Activated T-helper 9 cell treated with anti-CD3 and anti-CD28 coated beads, Interleukin-2, amount 50 U/mL, for 16 hours (primary cell): ENCODE measurements around the gene BPIFB4.
"Not testable (repeated sequence)": the region's sequence is repeated elsewhere in the genome, so short reads cannot be mapped to it uniquely, and the experiment has no call there.

Experiments used
- DNase-seq: peaks from one replicate; pipeline ENCODE4 v3.0.0-alpha.2; 2020; ENCODE audit warnings: low read depth

The BPIFB4 gene

DNA sequence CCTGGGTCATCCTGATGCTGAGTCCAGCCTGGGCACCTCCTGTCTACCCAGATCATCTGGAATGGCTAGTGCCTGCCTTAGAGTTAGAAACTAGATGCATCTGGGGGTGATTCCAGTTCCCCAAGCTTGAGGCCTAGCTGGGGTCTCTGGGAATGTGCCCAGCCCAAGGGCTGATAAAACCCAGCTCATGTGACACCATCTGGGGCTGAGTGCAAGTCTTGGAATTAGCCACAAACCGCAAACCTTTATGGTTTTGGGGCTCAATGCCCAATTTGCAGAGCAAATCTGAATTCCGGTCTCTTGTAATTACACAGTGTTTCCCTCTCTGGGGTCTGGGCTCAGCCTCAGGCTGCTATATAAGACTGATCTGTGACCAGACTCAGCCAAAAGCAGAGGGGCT lies at the start of gene BPIFB4:
Gene BPIFB4 (plus strand): TSS at position 385 of the 400 bp plus-strand sequence. CDS start 1,884 bp downstream, outside the sequence.
- no peak for DNase-seq

DNA sequence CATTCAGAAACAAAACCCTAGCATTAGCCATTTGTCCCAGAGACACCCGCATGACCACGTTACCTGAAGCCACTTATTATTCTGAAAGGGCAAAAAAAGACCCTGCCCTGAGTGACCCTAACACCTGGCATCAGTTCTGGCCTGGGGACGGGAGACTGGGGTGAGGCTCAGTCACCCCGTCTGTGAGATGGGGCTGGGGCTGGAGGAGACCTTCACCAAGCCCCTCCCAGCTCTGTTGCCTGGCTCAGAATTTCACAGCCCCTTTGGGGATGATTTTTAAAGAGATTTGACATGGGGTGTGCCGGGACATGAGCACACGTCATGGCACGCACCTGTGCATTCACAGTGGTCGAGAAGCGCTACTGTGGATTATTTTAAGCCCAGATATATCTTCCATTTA lies 49.4 kb upstream of the BPIFB4 start:
- no peak for DNase-seq

DNA sequence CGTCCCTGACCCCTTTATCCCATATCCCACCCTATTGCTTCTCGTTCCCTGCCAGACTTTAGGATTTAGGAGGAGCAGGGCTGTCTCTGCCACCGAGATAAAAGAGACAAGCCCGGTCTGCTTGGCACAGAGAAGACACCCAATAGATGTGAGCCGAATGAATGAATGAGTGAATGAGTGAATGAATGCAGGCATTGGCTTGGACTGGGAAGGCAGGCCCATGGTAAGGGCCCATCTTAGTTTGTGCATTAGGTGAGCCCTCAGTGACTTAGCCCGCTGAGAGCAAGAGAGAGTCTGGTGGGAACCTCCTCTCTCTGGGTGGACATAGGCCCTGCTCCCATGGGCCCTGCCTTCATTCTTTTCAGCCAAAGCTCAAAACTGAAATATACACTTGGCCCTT lies 48.9 kb upstream of the BPIFB4 start:
- no peak for DNase-seq

DNA sequence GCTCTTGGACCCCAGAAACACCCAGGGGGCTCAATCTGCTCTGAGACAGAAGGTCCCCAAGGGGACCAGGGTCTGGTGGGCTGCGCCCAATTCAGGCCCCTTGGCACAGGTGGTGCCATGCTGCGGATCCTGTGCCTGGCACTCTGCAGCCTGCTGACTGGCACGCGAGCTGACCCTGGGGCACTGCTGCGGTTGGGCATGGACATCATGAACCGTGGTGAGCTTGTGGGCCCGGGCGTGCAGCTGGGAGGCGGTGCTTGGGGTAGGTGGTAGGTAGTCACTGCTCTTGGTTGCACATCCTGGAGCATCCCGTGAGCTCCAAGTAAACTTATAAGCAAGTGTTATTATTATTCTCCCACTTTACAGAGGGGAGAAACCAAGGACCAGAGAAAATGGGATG lies 47.9 kb upstream of the BPIFB4 start, which contains the start of gene BPIFB6:
Gene BPIFB6 (plus strand): TSS at position 118 of the 400 bp plus-strand sequence. CDS start 0 bp downstream, at position 118.
- DNase-seq, result no peak

DNA sequence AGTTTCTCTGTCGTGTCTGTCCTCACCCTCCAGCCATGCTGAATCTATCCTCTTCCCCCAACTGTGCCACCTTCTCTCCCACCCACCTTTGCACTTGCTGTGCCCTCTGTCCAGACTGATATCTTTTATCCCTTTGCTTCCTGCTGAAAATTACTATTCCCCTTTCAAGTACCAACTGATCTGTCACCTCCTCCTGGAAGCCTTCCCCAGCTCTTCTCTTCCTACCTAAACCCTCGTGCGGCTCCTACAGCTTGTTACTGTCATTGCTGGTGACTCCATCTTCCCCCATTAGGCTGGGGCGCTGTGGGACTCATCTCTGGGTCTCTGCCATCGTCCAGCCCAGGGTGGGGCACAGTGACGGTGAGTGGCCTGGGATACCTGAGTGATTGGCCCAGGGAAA lies 46.9 kb upstream of the BPIFB4 start:
- no peak for DNase-seq

DNA sequence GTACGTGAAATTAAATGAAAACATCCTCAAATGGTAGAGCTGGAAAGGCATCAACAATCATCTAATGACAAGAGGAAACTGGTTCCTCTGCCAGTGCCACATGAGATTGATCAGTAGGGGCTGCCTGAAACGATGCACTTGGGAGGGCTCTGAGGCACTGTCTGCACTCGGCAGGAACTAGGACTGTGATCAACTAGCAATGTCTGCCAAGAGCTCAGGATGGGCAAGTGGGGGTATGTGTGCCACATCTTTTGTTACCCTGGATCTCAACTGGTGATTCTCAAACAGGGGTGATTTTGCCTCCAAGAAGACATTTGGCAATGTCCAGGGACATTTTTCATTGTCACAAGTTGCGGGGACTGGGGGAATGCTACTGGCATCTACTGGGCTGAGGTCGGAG lies 46.1 kb upstream of the BPIFB4 start:
- no peak for DNase-seq

DNA sequence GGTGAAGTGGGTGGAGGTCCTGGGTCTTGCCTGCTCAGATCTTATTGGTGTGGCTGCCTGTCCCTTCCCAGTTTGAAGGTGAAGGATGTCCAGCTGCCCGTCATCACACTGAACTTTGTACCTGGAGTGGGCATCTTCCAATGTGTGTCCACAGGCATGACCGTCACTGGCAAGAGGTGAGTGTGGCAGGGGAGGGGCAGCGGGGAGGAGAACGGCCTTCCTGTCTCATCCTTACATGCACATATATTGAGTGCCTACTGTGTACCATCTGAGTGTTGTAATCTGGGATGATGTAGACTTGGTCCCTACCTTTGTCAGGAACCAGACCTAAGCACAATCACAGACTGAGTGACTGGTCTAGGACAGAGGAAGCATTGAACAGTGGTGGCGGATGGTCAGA lies 45.3 kb upstream of the BPIFB4 start:
- DNase-seq, result no peak

DNA sequence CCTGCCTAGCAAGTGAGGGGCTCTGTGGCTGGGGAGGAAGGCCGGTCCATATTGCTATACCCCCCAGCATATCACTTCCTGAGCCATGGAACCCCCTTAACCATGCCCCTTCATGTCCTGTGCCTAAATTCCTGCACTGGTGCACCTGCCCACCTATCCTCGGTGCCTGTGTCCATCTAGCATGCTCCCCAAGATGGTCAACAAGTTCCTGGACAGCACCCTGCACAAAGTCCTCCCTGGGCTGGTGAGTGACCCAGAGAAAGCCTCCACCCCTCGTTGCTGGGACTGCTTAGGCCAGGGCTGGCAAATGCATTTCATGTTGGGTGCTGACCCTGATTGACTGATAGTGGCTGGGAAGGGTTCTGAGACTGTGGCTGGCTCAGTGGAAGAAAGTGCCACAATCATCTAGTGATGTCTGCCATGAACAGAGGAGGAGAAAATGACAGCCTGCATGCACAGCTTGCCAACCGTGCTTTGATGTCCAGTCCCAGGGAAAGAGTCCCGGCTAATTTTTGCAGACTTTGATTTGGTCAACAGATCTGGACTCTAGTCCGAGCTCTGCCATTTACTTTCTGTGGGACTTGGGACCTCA lies 44.4 kb upstream of the BPIFB4 start:
- no peak for DNase-seq

DNA sequence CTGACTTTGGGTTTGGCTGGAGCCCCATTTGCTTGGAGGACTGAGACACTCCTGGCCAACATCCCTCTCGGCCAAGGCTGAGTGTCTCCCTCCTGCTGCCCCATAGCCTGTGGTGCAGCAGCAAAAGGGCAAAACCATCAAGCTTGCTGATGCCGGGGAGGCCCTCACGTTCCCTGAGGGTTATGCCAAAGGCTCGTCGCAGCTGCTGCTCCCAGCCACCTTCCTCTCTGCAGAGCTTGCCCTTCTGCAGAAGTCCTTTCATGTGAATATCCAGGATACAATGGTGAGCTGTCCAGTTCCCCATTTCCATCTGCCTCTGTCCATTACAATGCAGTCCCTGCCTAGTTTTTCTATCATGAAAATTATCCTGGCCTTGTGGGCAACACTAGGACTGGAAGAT lies 42.0 kb upstream of the BPIFB4 start:
- DNase-seq, result no peak

DNA sequence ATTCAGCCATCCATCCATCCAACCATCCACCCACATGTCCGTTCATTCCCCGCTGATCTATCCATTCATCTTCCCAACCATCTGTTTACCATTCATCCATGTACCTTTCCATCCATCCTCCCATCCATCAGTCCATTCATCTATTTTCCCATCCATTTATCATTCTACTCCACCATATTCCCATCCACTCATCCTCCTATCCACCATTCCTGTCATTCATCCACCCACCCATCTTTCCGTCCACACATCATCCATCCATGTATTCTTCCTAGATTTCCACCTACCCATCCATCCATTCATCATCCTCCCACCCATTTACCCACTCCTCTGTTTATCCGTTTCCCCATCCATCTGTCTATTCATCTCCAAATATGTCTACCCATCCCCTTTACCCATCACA lies 41.2 kb upstream of the BPIFB4 start:
- DNase-seq, result no peak

DNA sequence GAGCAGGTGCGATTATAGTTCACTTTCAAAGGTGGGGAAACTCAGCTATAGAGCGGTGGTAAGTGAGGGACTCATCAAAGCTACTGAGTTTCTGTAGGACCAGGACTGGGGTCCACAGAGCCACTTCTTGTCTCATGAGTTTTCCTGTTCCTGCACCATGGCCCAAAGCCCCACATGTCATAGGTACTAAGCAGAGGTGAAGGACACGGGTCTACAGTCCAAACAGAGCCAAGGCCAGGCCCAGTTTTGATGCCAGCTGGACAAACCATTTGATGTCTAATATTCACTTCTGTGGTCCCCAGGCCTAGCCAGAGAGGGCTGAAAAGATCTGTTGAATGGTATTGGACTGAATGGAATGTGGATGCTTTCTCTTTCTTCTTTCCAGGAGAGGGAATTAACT lies 37.0 kb upstream of the BPIFB4 start:
- no peak for DNase-seq

DNA sequence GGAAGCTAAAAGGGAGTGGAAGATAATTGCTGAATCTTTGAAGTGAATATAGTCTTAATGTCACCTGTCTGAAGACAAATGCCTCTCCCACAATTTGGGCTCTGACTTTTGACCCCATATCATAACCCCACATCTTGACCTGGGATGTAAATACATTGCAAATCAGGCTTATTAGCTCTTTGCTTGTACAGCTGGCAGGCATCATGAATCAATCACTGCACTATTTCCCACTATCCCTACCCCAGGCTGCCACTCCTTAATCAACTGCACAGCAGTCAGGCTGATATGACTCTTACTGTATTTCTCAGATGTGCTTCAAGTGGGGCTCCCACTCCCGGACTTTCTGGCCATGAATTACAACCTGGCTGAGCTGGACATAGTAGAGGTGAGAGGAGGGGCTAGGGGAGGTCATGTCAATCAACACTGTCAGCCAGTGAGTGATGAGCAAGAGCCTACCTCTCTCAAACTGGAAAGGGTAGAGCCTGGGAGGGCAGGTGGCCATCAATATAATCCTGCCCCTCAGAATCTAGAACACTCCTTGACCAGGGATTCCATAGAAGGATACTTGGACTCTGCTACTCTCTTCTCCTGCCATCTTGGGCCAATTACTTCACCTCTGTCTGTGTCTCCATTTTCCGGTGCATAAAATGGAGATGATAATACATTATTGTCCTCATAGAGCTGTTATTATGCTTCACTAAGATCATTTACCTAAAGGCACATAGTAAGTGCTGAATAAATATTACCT lies 36.3 kb upstream of the BPIFB4 start:
- DNase-seq, result no peak

DNA sequence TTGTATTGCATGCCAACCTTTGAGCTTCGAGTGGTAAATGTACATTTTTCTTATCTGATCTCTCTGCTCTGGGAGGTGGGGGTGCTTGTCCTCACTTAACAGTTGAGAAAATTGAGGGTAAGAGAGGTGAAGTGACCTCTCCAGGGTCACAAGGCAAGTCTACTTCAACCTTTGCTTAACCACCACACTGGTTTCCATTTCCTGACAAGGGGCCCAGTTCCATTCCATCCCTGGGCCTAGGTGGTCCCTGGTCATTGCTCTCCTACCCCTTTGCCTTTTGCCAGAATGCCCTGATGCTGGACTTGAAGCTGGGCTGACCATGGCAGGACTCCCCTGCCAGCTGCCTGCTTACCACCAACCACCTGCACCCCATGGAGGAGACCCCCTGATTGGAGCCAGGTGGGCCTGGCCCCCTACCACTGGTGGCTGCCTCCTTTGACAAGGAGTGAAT lies 35.7 kb upstream of the BPIFB4 start:
- DNase-seq, result no peak

DNA sequence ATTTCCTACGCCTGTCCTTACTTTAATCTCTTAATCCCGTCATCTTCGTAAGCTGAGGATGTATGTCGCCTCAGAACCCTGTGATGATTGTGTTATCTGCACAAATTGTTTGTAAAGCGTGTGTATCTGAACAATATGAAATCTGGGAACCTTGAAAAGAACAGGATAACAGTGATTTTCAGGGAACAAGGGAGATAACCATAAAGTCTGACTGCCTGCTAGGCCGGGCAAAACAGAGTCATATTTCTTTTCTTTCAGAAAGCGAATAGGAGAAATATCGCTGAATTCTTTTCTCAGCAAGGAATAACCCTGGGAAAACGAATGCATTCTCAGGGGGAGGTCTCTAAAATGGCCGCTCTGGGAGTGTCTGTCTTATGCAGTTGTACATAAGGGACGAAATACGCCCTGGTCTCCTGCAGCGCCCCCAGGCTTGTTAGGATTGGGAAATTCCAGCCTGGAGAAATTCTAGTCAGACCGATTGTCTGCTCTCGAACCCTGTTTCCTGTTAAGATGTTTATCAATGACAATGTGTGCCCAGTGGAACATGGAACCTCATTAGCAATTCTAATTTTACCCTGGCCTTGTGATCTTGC lies 34.2 kb upstream of the BPIFB4 start:
- DNase-seq, result not testable (repeated sequence)

DNA sequence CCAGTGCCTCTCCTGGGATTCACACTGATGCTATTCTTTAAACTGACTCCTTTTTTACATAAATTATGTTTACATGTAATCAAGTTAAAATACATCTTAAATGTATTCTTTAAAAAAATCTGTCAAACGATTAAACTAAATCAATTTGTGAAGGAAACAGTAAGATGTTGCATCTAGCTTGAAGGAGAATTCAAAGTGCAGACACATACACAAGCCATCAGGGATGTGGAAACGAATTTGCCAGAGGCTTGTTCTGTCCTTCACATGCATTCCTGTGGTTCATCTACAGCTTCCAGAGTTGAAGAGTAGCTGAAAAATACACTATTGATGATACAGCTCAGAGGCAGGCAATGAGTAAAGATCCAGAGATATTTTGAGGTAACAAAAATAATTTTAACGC lies 33.0 kb upstream of the BPIFB4 start:
- DNase-seq, result no peak

DNA sequence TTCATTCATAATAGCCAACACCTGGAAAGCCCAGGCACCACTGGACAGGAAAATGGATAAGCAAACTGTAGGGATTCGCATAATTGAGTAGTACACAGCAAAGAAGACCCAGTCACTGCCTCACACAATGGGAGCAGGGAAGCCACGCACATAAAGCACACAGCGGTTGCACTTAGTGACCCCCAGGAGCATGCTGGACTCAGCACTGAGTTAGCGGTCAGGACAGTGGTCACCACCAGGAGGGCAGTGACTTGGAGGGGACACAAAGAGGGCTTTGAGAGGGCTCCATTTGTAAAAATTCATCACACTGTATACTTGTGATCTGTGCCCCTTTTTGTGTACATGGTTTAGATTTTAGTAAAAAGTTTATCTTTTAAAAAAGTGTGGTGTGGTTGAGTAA lies 28.1 kb upstream of the BPIFB4 start:
- DNase-seq, result no peak

DNA sequence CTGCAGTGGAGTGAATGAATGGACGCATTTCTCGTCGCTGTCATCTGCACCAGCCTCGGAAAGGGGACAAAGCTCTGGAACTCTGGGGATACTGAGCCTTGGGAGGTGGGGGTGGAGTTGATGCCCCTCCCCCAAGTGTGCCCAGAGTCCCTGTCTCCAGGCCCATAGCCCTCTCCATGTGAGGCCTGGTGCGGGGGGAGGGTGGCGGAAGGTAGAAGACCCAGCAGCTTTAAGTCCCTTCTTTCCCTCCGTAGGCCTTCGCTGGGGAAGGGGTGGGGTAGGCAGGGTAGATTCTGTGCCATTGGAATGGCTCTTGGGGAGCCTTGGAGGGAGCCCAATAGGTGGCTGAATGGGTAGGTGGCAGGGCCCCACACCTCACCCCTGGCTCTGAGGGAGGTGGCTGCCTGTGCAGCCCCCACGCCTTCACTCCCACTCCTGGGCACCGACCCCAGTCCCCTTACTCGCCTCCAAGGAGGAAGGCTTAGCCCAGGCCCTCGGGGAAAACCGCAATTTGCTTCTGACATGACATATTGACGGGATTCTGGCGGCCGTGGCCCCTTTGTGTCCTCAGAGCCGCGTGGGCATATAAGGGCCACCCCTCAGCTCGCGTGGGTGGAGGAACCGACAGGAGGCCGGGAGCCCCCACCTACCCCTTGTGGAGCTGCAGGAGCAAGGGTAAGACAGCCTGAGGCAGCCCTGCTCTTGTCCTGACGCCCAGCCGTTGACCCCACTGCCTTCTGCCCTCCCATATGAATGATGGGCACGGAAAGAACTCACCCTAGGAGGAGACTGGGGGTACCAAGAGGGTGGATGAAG lies 25.9 kb upstream of the BPIFB4 start, which contains the start of gene BPIFB3:
Gene BPIFB3 (plus strand): TSS at position 613 of the 816 bp plus-strand sequence. CDS start 1,533 bp downstream, outside the sequence.
- no peak for DNase-seq

DNA sequence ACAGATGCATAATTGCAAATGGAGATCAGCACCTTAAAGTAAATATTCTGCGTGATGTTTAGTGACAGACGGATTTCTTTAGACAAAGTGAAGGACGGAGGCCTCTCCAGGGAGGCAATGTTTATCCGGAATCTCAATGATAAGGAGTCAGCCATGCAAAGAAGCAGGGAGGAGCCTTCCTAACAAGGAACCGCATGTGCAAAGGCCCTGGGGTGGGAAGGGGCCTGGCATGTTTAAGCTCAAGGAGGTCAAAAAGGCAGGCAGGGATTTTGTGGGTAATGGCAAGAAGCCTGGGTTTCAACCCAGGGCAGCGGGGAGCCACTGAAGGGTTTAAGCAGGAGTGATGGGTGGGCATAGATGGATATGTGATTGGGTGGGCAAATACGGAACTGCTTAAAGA lies 25.1 kb upstream of the BPIFB4 start:
- no peak for DNase-seq

DNA sequence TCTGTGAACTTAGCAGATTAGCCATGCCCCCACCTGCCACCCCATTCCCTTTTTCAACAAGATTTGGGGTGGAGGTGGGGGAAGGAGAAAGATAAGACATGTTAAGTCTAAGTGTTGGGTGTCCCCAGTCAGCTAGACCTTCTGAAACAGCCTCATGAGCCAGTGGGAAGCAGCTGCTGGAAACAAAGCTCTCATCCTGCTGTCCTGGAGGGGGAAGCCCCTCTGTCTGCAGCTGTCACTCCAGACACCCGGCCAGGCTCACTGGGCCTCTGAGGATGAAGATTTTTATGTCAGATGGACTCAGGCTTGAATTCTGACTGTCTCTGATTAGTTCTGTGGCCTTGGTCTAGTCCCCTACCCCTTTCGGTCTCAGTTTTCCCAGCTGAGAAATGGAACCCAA lies 24.7 kb upstream of the BPIFB4 start:
- no peak for DNase-seq

DNA sequence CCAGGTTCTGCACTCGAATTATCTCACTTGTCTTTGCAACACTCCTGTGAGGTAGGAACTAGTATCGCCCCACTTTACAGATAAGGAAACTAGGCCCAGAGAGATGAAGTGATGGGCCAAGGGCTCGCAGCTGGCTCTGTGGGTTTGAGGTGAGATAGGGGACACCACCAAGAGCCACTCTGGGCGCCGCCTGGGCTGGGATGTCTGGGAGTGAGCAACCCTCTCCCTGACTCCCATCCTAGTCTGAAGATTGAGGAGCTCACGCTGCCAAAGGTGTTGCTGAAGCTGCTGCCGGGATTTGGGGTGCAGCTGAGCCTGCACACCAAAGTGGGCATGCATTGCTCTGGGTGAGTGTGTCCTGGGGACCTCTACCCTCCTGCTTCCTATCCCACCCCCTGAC lies 20.3 kb upstream of the BPIFB4 start:
- DNase-seq, result no peak

DNA sequence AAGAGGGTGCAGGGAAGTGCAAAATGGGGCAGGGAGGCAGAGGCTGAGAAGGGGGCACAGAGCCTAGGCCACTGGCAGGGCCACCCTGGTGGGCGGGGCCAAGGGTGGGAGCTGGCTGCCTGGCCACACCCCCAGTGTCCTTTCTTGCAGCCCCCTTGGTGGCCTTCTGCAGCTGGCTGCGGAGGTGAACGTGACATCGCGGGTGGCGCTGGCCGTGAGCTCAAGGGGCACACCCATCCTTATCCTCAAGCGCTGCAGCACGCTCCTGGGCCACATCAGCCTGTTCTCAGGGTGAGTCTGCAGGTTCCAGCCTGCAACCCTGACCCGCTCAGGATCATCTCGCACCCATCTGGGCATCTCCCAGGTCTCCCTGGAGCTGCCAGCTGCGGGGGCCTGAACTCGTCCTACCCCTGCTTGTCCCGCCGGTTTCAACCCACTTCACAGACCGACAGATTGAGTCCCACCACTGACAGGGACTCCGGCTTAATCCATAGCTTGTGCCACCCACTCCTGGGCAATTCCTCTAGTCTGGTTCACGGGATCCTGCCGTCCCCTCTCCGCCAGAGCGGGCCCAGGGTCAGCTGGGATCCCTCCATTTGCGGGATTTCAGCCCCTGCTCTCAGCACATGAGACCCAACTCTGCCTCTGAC lies 19.6 kb upstream of the BPIFB4 start:
- DNase-seq, result no peak

DNA sequence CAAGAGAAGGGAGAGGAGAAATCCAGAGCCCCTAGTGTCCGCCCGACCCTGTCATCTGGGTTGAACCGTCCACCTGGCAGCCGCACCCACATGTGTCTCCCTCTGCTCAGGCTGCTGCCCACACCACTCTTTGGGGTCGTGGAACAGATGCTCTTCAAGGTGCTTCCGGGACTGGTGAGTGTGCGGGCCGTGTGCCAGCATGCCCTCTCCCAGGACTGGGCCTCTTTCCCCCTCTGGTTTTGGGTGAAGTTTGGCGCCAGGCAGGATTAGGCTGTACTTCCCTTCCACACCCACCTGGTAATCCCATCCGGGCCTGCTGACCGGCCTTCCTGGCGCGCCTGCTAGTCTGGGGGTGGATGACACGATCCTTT lies 17.8 kb upstream of the BPIFB4 start:
- no peak for DNase-seq
